OCI-LY3 (cell line): ENCODE measurements around the gene OR14A16.

ENCODE experiments used
- EZH2phosphoT487 ChIP-seq: fragments of 200-600 bp; shearing (Covaris generic); IDR thresholded peaks from 2 replicates; pipeline ENCODE4 v1.6.1; 2018; ENCODE audit warnings: antibody characterized with exemption, mixed run types, low read depth
- TF ChIP-seq, protein P1 (sequence below): fragments of 200-600, 300-600 bp; sonication (generic); IDR thresholded peaks from 2 replicates; pipeline ENCODE4 v1.5.1; 2014; ENCODE audit warnings: antibody characterized with exemption, low read length, low read depth

DNA sequence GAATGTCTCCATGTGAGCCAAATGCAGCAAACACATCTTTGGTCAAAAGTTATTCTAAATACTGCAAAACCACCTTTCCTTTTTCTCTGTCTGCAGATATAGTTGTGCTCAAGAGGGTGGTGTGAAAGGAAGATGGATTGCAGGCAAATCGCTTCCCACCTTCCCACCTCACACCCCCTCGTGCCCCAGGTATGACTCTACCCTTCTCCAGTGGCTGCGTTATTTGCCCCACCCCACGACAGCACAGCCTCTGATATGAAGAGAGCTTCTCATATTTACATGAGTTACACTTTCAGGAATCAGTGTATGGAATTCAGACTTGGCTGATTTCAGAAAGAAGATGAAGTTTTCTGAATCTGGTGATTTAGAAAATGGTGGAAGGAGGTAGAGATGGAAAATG, 38.8 kb upstream of the OR14A16 start:
- no peak for TF ChIP-seq EZH2phosphoT487
- TF ChIP-seq, protein P1, sequence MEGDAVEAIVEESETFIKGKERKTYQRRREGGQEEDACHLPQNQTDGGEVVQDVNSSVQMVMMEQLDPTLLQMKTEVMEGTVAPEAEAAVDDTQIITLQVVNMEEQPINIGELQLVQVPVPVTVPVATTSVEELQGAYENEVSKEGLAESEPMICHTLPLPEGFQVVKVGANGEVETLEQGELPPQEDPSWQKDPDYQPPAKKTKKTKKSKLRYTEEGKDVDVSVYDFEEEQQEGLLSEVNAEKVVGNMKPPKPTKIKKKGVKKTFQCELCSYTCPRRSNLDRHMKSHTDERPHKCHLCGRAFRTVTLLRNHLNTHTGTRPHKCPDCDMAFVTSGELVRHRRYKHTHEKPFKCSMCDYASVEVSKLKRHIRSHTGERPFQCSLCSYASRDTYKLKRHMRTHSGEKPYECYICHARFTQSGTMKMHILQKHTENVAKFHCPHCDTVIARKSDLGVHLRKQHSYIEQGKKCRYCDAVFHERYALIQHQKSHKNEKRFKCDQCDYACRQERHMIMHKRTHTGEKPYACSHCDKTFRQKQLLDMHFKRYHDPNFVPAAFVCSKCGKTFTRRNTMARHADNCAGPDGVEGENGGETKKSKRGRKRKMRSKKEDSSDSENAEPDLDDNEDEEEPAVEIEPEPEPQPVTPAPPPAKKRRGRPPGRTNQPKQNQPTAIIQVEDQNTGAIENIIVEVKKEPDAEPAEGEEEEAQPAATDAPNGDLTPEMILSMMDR = no peak
